NT2/D1 (cell line): Measurements from ENCODE around the gene FOXP3.
A peak's percentile ranks its signal among the peaks of the same experiment; 100 is the strongest.

Source experiments
- DNase-seq: peaks from one replicate; pipeline ENCODE4 v3.0.0-alpha.2; 2011; ENCODE audit warnings: low read depth, low spot score
- H3K27me3 ChIP-seq: 2 replicates; pipeline ENCODE4 v1.6.0; 2011; ENCODE audit warnings: mild to moderate bottlenecking; ENCODE audit not compliant: insufficient read length, insufficient read depth
- H3K36me3 ChIP-seq: 2 replicates; pipeline ENCODE4 v1.6.1; 2011; ENCODE audit warnings: mild to moderate bottlenecking, low read length, mixed read lengths; ENCODE audit not compliant: insufficient read depth, insufficient read length
- H3K4me1 ChIP-seq: 2 replicates; pipeline ENCODE4 v1.5.1; 2011; ENCODE audit not compliant: insufficient read depth, insufficient read length
- H3K4me3 ChIP-seq: 2 replicates; pipeline ENCODE4 v1.5.1; 2011; ENCODE audit warnings: low read depth; ENCODE audit not compliant: insufficient read length
- H3K9ac ChIP-seq: 2 replicates; pipeline ENCODE4 v1.6.0; 2011; ENCODE audit warnings: low read depth; ENCODE audit not compliant: insufficient read length
- H3K9me3 ChIP-seq: 2 replicates; pipeline ENCODE4 v1.5.1; 2011; ENCODE audit warnings: mild to moderate bottlenecking, low read length; ENCODE audit not compliant: insufficient read depth
- SUZ12 ChIP-seq: IDR thresholded peaks from 2 replicates; pipeline ENCODE4 v1.6.1; 2011; ENCODE audit not compliant: insufficient read length, insufficient read depth; ENCODE audit errors: extremely low read depth
- YY1 ChIP-seq: IDR thresholded peaks from 2 replicates; pipeline ENCODE4 v1.6.1; 2011; ENCODE audit not compliant: insufficient read length, insufficient read depth
- ZNF274 ChIP-seq: IDR thresholded peaks from 2 replicates; pipeline ENCODE4 v1.6.1; 2011; ENCODE audit warnings: mild to moderate bottlenecking, low read depth, low read length

FOXP3 gene

DNA sequence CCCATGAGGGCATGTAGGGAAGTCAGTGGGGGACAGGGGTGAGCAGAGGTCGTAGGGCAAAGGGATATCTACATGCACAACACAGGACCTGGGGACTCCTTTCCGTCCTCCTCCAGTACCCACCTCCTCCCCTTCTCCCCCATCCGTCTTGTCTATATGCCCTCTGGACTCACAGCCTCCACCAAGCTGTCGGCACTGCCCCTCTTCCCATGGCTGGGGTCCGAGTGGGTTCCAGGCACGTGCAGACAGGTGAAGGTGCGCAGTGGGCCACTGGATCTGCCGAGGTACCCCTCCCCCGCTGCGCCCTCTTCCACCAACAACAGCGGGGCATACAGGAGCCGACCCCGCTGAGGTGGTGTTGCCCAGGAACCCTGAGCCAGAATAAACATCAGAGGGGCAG is 59.1 kb downstream of the FOXP3 start:
- Histone ChIP-seq H3K27me3 (no peaks in the 10 kb centered on the region), H3K4me1 (peaks cover 11% of the 10 kb centered on the region), H3K4me3 (no peak overlapping the region), H3K9me3 (no peaks in the 10 kb centered on the region), H3K36me3 (no peaks in the 10 kb centered on the region), H3K9ac (no peak overlapping the region)
- TF ChIP-seq ZNF274 (no peak), YY1 (no peak), SUZ12 (no peak)
- DNase-seq = no peak

DNA sequence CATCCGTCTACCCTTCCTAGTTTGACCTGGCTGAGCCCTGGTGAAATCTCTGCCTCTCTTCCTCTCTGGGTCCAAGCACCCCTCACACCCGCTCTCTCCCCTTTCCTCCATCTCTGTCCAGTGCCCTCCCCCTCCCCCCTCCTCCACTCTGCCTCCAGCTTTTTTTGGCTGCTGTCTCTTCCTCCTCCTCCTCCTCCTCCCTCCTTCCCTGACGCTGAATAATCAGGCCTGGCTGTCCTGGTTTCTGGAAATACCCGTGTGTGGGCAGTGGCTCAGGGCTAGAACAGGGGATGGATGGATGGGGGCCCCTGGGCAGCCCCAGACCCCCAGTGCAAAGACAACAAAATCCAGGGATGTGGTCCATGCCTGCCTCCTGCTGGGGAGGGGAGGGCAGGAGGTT is 59.8 kb downstream of the FOXP3 start:
- no peak for TF ChIP-seq YY1
- no peak for TF ChIP-seq ZNF274
- no peak for TF ChIP-seq SUZ12
- H3K9ac ChIP-seq = no peak overlapping the region
- no peaks in the 10 kb centered on the region for H3K9me3 ChIP-seq
- no peak for DNase-seq
- peaks cover 11% of the 10 kb centered on the region for H3K4me1 ChIP-seq
- H3K27me3 ChIP-seq = peaks cover 2% of the 10 kb centered on the region
- H3K36me3 ChIP-seq = no peaks in the 10 kb centered on the region
- H3K4me3 ChIP-seq = no peak overlapping the region

DNA sequence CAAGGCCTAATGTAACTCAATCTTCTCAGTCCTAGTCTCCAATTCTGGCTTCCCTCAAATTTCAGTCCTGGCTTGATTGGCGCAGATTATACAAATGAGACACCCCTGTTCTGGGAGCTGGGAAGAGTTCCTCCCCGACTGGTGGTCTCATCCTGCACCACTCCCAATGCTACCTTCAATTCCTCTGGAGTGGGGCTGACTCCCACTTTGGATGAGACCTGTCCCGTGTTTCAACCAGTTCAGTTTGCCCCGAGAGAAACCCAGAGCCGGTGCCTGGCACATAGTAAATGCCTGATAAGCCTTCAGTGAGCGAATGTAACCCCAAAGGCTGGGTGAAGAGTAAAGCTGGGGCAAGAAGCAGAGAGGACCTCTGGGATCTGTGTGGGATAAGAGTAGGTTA is 60.5 kb downstream of the FOXP3 start:
- TF ChIP-seq YY1 (no peak), ZNF274 (no peak), SUZ12 (no peak)
- Histone ChIP-seq H3K4me1 (peaks cover 12% of the 10 kb centered on the region), H3K9me3 (no peaks in the 10 kb centered on the region), H3K9ac (peak overlapping the region; percentile 21), H3K27me3 (peaks cover 9% of the 10 kb centered on the region), H3K4me3 (no peak overlapping the region), H3K36me3 (no peaks in the 10 kb centered on the region)
- DNase-seq = no peak

- Histone ChIP-seq H3K9me3 (no peaks in the 10 kb centered on the region), H3K36me3 (no peaks in the 10 kb centered on the region), H3K4me1 (peaks cover 14% of the 10 kb centered on the region), H3K9ac (no peak overlapping the region), H3K4me3 (no peak overlapping the region), H3K27me3 (peaks cover 13% of the 10 kb centered on the region)
- TF ChIP-seq SUZ12 (no peak), ZNF274 (no peak), YY1 (no peak)
- no peak for DNase-seq
These were observed 61.0 kb downstream of the FOXP3 start for GRCh38 chrX:49203536-49203935.

DNA sequence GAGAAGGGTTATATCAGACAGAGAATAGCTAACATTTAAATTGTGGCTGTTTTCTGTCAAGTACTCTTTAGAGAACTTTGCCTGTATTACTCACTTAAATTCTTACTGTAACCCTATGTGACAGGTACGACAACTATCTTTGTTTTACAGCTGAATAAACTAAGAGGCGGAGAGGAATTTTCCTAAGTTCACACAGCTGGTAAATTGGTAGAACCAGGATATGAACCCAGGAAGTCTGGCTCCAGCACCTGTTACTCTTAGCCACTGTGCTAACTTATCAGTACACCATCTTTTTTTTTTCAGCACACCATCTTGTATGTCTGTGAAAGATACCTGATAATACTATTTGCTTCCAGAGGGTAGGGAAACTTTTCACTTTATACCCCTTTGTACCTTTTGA is 62.5 kb downstream of the FOXP3 start:
- Histone ChIP-seq H3K36me3 (no peaks in the 10 kb centered on the region), H3K4me1 (peaks cover 20% of the 10 kb centered on the region), H3K27me3 (peaks cover 22% of the 10 kb centered on the region), H3K9me3 (no peaks in the 10 kb centered on the region), H3K9ac (no peak overlapping the region), H3K4me3 (no peak overlapping the region)
- no peak for DNase-seq
- TF ChIP-seq SUZ12 (no peak), ZNF274 (no peak), YY1 (no peak)
